Measurements from ENCODE around the gene HAGHL. TPM values are rescaled to one million over a fixed set of nuclear protein-coding genes. Genes with fewer than 3 reads are reported as not detected.

HAGHL gene
- total and polyA plus RNA-seq, 2 donors (not counting 1 experiment from before 2014, with no cell fraction given) = 3.7 to 16.3 TPM

- Histone ChIP-seq H3K36me3 (ENCODE audit: control insufficient read depth, insufficient read depth, low read length) (no peaks in the 10 kb centered on the region), H3K27me3 (ENCODE audit: control insufficient read depth, insufficient read depth, low read length) (no peaks in the 10 kb centered on the region), H3K9me3 (ENCODE audit: control insufficient read depth, insufficient read depth, low read depth, low read length) (no peaks in the 10 kb centered on the region), H3K79me2 (ENCODE audit: control insufficient read depth, insufficient read depth, low read length) (no peaks in the 10 kb centered on the region), H3K27ac (ENCODE audit: insufficient read depth, low read length) (no peak within 1 kb of the TSS), H3K9ac (ENCODE audit: insufficient read depth, low read length) (no peak within 1 kb of the TSS), H3K4me1 (ENCODE audit: control insufficient read depth, extremely low read depth, insufficient read depth, low read length) (no peaks in the 10 kb centered on the region), H3K4me2 (ENCODE audit: extremely low read depth, insufficient read depth, low read length) (no peak within 1 kb of the TSS), H2AFZ (ENCODE audit: low read length) (no peak within 1 kb of the TSS), H3K4me3 (replicated peaks in 1 of 4; ENCODE audit: control extremely low read depth in 1 of 4, insufficient read depth in 1 of 4, low read depth in 3 of 4, low read length in 4 of 4) (no peak within 1 kb of the TSS), H4K20me1 (ENCODE audit: control insufficient read depth, extremely low read depth, insufficient read depth, low read length) (no peaks in the 10 kb centered on the region)
- TF ChIP-seq, protein P1, sequence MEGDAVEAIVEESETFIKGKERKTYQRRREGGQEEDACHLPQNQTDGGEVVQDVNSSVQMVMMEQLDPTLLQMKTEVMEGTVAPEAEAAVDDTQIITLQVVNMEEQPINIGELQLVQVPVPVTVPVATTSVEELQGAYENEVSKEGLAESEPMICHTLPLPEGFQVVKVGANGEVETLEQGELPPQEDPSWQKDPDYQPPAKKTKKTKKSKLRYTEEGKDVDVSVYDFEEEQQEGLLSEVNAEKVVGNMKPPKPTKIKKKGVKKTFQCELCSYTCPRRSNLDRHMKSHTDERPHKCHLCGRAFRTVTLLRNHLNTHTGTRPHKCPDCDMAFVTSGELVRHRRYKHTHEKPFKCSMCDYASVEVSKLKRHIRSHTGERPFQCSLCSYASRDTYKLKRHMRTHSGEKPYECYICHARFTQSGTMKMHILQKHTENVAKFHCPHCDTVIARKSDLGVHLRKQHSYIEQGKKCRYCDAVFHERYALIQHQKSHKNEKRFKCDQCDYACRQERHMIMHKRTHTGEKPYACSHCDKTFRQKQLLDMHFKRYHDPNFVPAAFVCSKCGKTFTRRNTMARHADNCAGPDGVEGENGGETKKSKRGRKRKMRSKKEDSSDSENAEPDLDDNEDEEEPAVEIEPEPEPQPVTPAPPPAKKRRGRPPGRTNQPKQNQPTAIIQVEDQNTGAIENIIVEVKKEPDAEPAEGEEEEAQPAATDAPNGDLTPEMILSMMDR (conservative IDR thresholded peaks at IDR 0.05 in 1 of 2, IDR thresholded peaks at IDR 0.05 in 1 of 2; ENCODE audit: low read depth in 1 of 2, low read length in 2 of 2) = no peak
- TF ChIP-seq EZH2 (IDR thresholded peaks at IDR 0.05; ENCODE audit: low read length, missing control alignments) = no peak
- peak in 1 of 2 donors; percentile 48 for DNase-seq (ENCODE audit: low read depth in 2 of 2)
Observed at GRCh38 chr16:760545-761343, 33.8 kb downstream of the HAGHL start, which contains the start of gene MSLN. MSLN (plus strand) TSS chr16:760734; CDS start chr16:762681, 1,947 bp downstream.

DNA sequence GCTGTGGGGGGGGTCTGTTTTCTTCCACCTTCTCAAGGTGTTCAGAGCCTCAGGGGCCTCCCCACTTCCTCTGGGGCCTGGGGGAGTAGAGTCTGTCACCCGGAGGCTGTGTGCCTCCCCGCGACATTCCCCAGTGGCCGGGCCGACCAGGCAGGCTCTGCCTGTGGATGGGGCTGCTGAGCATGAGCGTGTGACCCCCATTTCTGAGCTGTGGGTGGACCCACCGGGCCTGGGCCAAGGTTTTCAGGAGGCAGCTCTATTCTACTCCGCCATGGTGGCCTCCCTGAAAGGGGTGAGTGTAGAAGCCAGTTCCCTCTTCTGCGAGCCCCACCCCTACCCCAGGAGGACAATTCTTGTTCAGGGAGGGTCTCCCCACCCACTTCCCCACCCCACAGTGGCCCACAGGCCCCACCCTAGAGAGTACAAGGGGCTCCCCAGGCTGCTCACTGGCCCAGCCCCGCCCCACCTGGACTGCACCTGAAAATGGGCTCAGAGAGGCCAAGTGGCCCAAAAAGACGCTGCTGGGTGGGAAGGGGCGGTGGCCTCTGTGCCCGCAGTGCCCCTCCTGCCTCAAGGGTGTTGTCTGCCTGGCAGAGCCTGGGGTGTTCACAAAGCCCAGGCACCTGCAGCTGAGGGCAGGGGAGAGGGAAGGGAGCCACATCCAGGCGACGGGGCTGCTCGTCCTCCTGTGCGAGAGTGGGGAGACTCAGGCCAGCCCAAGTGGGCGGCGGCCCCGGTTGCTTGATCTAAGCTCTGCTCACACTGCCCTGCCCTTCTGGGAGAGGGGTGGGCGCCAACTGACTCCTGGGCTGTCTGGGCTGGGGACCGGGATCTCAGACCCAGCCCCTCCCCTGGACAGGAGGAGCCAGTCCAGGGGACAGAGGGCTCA is 35.0 kb downstream of the HAGHL start:
- Histone ChIP-seq H3K9ac (ENCODE audit: insufficient read depth, low read length) (no peak overlapping the region), H3K9me3 (ENCODE audit: control insufficient read depth, insufficient read depth, low read depth, low read length) (no peaks in the 10 kb centered on the region), H3K27ac (ENCODE audit: insufficient read depth, low read length) (no peak overlapping the region), H3K27me3 (ENCODE audit: control insufficient read depth, insufficient read depth, low read length) (no peaks in the 10 kb centered on the region), H2AFZ (ENCODE audit: low read length) (no peak overlapping the region), H3K4me1 (ENCODE audit: control insufficient read depth, extremely low read depth, insufficient read depth, low read length) (no peaks in the 10 kb centered on the region), H3K79me2 (ENCODE audit: control insufficient read depth, insufficient read depth, low read length) (no peaks in the 10 kb centered on the region), H4K20me1 (ENCODE audit: control insufficient read depth, extremely low read depth, insufficient read depth, low read length) (no peaks in the 10 kb centered on the region), H3K36me3 (ENCODE audit: control insufficient read depth, insufficient read depth, low read length) (no peaks in the 10 kb centered on the region), H3K4me2 (ENCODE audit: extremely low read depth, insufficient read depth, low read length) (no peak overlapping the region), H3K4me3 (replicated peaks in 1 of 4; ENCODE audit: control extremely low read depth in 1 of 4, insufficient read depth in 1 of 4, low read depth in 3 of 4, low read length in 4 of 4) (no peak overlapping the region)
- DNase-seq (ENCODE audit: low read depth in 2 of 2) = no peak
- no peak for TF ChIP-seq EZH2 (IDR thresholded peaks at IDR 0.05; ENCODE audit: low read length, missing control alignments)
- TF ChIP-seq, protein P1 (conservative IDR thresholded peaks at IDR 0.05 in 1 of 2, IDR thresholded peaks at IDR 0.05 in 1 of 2; ENCODE audit: low read depth in 1 of 2, low read length in 2 of 2) = no peak

Measured in fibroblast of lung (primary cell).